ENCODE results near the gene CRABP2.

- no peak for TF ChIP-seq BRCA1 (IDR thresholded peaks at IDR 0.05; ENCODE audit: low read depth, low read length)
- no peak for TF ChIP-seq TAF1 (IDR thresholded peaks at IDR 0.05; ENCODE audit: borderline replicate concordance, low read depth, low read length)
- no peak for TF ChIP-seq DPF2 (IDR thresholded peaks at IDR 0.05)
- TF ChIP-seq SIN3A (IDR thresholded peaks at IDR 0.05; ENCODE audit: low read depth, low read length), result no peak
- no peak for TF ChIP-seq PBX3 (IDR thresholded peaks at IDR 0.05; ENCODE audit: insufficient replicate concordance, low read depth, low read length)
- TF ChIP-seq, protein P1, sequence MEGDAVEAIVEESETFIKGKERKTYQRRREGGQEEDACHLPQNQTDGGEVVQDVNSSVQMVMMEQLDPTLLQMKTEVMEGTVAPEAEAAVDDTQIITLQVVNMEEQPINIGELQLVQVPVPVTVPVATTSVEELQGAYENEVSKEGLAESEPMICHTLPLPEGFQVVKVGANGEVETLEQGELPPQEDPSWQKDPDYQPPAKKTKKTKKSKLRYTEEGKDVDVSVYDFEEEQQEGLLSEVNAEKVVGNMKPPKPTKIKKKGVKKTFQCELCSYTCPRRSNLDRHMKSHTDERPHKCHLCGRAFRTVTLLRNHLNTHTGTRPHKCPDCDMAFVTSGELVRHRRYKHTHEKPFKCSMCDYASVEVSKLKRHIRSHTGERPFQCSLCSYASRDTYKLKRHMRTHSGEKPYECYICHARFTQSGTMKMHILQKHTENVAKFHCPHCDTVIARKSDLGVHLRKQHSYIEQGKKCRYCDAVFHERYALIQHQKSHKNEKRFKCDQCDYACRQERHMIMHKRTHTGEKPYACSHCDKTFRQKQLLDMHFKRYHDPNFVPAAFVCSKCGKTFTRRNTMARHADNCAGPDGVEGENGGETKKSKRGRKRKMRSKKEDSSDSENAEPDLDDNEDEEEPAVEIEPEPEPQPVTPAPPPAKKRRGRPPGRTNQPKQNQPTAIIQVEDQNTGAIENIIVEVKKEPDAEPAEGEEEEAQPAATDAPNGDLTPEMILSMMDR (IDR thresholded peaks at IDR 0.05 in 2 of 3, conservative IDR thresholded peaks at IDR 0.05 in 1 of 3; ENCODE audit: control insufficient read depth in 2 of 3, extremely low read depth in 1 of 3, insufficient read depth in 1 of 3, low read depth in 3 of 3, low read length in 3 of 3), result peak; percentile 21 to 29 (median 28); a peak in 3 of 6 replicates
- TF ChIP-seq YY1 (IDR thresholded peaks at IDR 0.05; ENCODE audit: low read depth, low read length), result no peak
- no peak for TF ChIP-seq SIX5 (IDR thresholded peaks at IDR 0.05; ENCODE audit: low read depth, low read length, severe bottlenecking)
- no peak for TF ChIP-seq MAX (IDR thresholded peaks at IDR 0.05; ENCODE audit: low read depth, low read length)
- TF ChIP-seq EP300 (IDR thresholded peaks at IDR 0.05; ENCODE audit: borderline replicate concordance in 1 of 2, control insufficient read depth in 1 of 2, low read depth in 2 of 2, low read length in 2 of 2), result no peak
These were observed 21.1 kb downstream of the CRABP2 start for GRCh38 chr1:156684227-156684782.

All from GM12878 (cell line).